ENCODE results near the gene ZFAND3. TPM values are rescaled to one million over a fixed set of nuclear protein-coding genes. Genes with fewer than 3 reads are reported as not detected.

Gene ZFAND3
- total and polyA plus RNA-seq, 2 of the 4 experiments (the other 2 are of a cell fraction) = 10.9 to 26.7 TPM

GRCh38 chr6:37967651-37968050 lies 148.1 kb downstream of the ZFAND3 start:
- no peak overlapping the region for H3K18ac ChIP-seq (ENCODE audit: low read depth, low read length)
- CTCF ChIA-PET = no interaction called here
- in situ Hi-C loops (cut with MboI; ENCODE audit: low sequenced_read_pairs) = no loop called here

More at GRCh38 chr6:37967651-37968050, 148.1 kb downstream of the ZFAND3 start:
- Histone ChIP-seq H2BK20ac (ENCODE audit: low read depth, low read length) (no peak overlapping the region), H3K9me3 (ENCODE audit: control insufficient read depth, insufficient read depth, low read length) (no peaks in the 10 kb centered on the region), H3K27ac (ENCODE audit: insufficient read depth, low read length) (no peak overlapping the region), H3K56ac (ENCODE audit: extremely low read depth, insufficient read depth, low read length) (no peak overlapping the region), H3K4me2 (ENCODE audit: low read depth, low read length) (no peak overlapping the region), H3K27me3 (ENCODE audit: control insufficient read depth, insufficient read depth, low read length) (no peaks in the 10 kb centered on the region), H3K79me1 (ENCODE audit: low read depth in 1 of 2, low read length in 2 of 2) (peaks cover 30 to 78% of the 10 kb centered on the region in 2 experiments), H3K36me3 (ENCODE audit: control insufficient read depth, insufficient read depth, low read length) (no peaks in the 10 kb centered on the region; the same call in none of the 2 replicates), H2AFZ (replicated peaks; ENCODE audit: low read length, poor library complexity) (no peak overlapping the region), H3K4me3 (ENCODE audit: insufficient read depth, low read depth, low read length) (no peak overlapping the region), H3K4ac (ENCODE audit: low read depth, low read length) (no peak overlapping the region), H4K5ac (ENCODE audit: low read depth, low read length) (no peak overlapping the region), H3K23ac (ENCODE audit: low read depth, low read length) (no peak overlapping the region), H3K4me1 (ENCODE audit: control insufficient read depth, insufficient read depth, low read length) (peaks cover 2% of the 10 kb centered on the region), H4K91ac (ENCODE audit: insufficient read depth, low read depth, low read length) (no peak overlapping the region), H3K9me1 (ENCODE audit: insufficient read depth, low read length) (peaks cover 8% of the 10 kb centered on the region), H2AK9ac (replicated peaks; ENCODE audit: low read depth, low read length, poor library complexity) (no peak overlapping the region), H2AK5ac (ENCODE audit: low read depth, low read length) (no peak overlapping the region), H4K8ac (ENCODE audit: low read depth in 2 of 2, low read length in 2 of 2) (no peak overlapping the region), H3K14ac (replicated peaks; ENCODE audit: low read depth, low read length) (no peak overlapping the region), H2BK15ac (ENCODE audit: low read depth, low read length) (no peak overlapping the region), H2BK5ac (ENCODE audit: low read depth, low read length, poor library complexity, severe bottlenecking) (no peak overlapping the region), H2BK120ac (ENCODE audit: low read depth, low read length) (no peak overlapping the region), H4K20me1 (ENCODE audit: insufficient read depth, low read length) (peaks cover 73% of the 10 kb centered on the region), H3K9ac (ENCODE audit: low read depth, low read length) (no peak overlapping the region)
- ATAC-seq (ENCODE audit: low read depth) (no peak), DNase-seq (no peak)
- no CpG with 5 or more reads among the region's 1 CpG for WGBS, 2 experiments (ENCODE audit: extremely low coverage in 2 of 2, insufficient read length in 1 of 2)
- POLR2A ChIA-PET (ENCODE audit: unreplicated experiment) = no interaction called here
- BruUV-seq (replicated peaks) = no TSS peak
- dilution Hi-C loops (cut with HindIII; ENCODE audit: low sequenced_read_pairs, unreplicated experiment) = no loop called here
- intact Hi-C loops (cut with micrococcal nuclease) = no loop called here
- TF ChIP-seq CEBPB (IDR thresholded peaks at IDR 0.05; ENCODE audit: low read depth, low read length) (no peak), BHLHE40 (IDR thresholded peaks at IDR 0.05; ENCODE audit: low read depth, low read length) (no peak)

Measured in IMR-90 (cell line).